ENCODE measurements around the gene CELSR3. TPM values are rescaled to one million over a fixed set of nuclear protein-coding genes. Genes with fewer than 3 reads are reported as not detected.

The CELSR3 gene
- total RNA-seq, 6 donors from 2014 or later, result 0.76 to 10.5 (median 1.5) TPM

DNA sequence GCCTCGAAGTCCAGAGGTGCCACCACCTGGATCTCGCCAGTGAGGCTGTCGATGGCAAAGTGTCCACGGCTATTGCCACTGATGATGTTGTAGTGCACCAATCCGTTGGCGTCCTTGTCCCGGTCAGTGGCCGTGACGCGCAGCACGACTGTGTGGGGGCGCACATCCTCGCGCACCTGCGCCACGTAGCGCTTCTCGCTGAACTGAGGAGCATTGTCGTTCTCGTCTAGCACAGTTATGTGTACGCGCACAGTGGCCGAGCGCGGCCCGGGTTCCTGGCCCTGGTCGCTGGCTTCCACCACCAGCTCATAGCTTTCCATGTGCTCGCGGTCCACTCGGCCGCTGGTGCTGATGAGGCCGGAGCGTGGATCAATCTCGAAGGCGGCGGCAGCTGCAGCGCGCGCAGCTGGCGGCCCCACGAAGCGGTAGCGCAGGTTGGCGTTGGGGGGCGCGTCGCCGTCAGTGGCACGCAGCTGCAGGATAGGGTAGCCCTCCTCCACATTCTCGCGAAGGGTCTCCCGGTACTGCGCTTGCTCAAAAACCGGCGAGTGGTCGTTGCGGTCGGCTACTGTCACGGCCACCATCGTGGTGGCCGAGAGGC is 1.8 kb downstream of the CELSR3 start:
- H3K27me3 ChIP-seq, result peaks cover 0 to 33% (median 8%) of the 10 kb centered on the region in 4 donors
- no peak overlapping the region for H3K27ac ChIP-seq
- H3K4me3 ChIP-seq, result peak overlapping the region in 2 of 4 donors; percentile 21 to 45
- DNase-seq (peak in 1 of 2 donors; percentile 85), ATAC-seq (ENCODE audit: low FRiP score in 2 of 2) (no peak)
- no peaks in the 10 kb centered on the region for H3K36me3 ChIP-seq
- H3K4me1 ChIP-seq, result peaks cover 20 to 51% (median 39%) of the 10 kb centered on the region in 4 donors
- 68 to 90% methylated on average over 22 to 40 of the region's 61 CpGs for WGBS, 2 donors
- no peaks in the 10 kb centered on the region for H3K9me3 ChIP-seq
- TF ChIP-seq, protein P1, sequence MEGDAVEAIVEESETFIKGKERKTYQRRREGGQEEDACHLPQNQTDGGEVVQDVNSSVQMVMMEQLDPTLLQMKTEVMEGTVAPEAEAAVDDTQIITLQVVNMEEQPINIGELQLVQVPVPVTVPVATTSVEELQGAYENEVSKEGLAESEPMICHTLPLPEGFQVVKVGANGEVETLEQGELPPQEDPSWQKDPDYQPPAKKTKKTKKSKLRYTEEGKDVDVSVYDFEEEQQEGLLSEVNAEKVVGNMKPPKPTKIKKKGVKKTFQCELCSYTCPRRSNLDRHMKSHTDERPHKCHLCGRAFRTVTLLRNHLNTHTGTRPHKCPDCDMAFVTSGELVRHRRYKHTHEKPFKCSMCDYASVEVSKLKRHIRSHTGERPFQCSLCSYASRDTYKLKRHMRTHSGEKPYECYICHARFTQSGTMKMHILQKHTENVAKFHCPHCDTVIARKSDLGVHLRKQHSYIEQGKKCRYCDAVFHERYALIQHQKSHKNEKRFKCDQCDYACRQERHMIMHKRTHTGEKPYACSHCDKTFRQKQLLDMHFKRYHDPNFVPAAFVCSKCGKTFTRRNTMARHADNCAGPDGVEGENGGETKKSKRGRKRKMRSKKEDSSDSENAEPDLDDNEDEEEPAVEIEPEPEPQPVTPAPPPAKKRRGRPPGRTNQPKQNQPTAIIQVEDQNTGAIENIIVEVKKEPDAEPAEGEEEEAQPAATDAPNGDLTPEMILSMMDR (IDR thresholded peaks at IDR 0.05), result no peak
- TF ChIP-seq EP300 (IDR thresholded peaks at IDR 0.05) (no peak), POLR2A (IDR thresholded peaks at IDR 0.05) (no peak), POLR2AphosphoS5 (IDR thresholded peaks at IDR 0.05) (no peak)

DNA sequence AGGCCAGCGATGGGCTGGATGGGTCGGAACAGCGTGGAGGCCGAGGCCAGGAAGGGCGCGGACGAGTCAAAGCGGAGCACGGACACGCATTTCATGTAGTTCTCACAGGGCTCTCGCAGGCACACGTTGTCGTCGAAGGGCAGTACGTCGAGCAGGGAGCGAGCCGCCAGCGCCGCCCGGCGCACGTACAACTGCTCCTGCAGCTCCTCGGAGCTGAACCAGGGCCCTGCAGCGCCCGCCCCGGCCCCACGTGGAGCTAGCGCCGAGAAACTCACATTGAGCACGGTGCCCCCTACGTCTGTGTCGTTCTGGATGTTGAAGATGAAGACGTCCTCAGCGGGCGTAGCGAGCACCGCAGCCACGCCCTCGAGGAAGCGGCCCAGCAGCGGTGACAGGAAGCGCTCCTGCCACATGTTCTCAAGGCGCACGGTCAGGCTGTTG is 5.8 kb downstream of the CELSR3 start:
- peak in 1 of 2 donors; percentile 89 for DNase-seq
- Histone ChIP-seq H3K4me3 (peak overlapping the region in 3 of 4 donors; percentile 68 to 74 (median 68)), H3K9me3 (no peaks in the 10 kb centered on the region), H3K36me3 (no peaks in the 10 kb centered on the region), H3K27ac (peak overlapping the region in 3 of 4 donors; percentile 75 to 84 (median 80)), H3K27me3 (peaks cover 0 to 17% (median under 1%) of the 10 kb centered on the region in 4 donors), H3K4me1 (peaks cover 10 to 31% (median 25%) of the 10 kb centered on the region in 4 donors)
- WGBS, 2 donors, result 58 to 61% methylated on average over 12 to 44 of the region's 45 CpGs
- no peak for TF ChIP-seq EP300 (IDR thresholded peaks at IDR 0.05)
- TF ChIP-seq, protein P1 (IDR thresholded peaks at IDR 0.05), result no peak
- no peak for TF ChIP-seq POLR2AphosphoS5 (IDR thresholded peaks at IDR 0.05)
- TF ChIP-seq POLR2A (IDR thresholded peaks at IDR 0.05), result no peak
- ATAC-seq (ENCODE audit: low FRiP score in 2 of 2), result no peak

DNA sequence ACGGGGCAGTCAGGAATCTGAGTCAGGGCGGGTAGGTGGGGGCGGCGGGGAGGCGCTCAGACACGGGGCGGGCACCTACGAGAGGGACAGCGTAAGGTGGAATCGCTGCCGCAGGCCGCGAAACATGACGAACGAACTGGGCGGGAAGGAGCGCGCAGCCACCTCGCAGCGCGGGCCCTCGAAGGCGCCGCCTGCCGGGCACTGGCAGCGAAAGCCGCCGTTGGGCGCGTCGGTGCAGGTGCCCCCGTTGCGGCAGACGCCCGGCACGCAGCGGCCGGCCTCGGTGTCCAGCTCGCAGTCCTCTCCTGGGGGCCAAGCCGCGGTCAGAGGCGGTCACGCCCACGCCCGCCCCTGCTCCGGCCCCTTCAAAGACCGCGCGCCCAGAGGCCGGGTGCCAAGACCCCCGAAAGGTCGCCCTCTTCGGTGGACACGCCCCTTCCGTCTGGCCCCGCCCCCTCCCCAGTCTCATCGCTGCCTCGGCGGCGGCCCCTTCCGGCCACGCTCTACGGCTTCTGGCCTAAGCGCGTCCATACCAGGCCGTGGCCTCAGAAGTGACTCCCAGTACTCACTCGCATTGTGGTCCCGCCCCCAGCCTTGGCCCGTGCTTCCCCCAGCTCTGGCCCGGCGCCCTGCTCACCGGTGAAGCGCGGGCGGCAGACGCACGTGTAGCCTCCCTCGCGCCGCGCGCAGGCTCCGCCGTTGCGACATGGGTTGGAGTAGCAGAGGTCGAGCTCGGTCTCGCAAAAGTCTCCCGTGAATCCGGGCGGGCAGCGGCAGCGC is 6.4 kb downstream of the CELSR3 start:
- 0 to 11% methylated on average over 28 to 36 of the region's 94 CpGs for WGBS, 2 donors
- no peaks in the 10 kb centered on the region for H3K9me3 ChIP-seq
- H3K27me3 ChIP-seq, result peaks cover 0 to 12% (median 0%) of the 10 kb centered on the region in 4 donors
- no peak for TF ChIP-seq POLR2AphosphoS5 (IDR thresholded peaks at IDR 0.05)
- TF ChIP-seq, protein P1 (IDR thresholded peaks at IDR 0.05), result peak; percentile 54 to 94 (median 90)
- peak in 2 of 4 donors; percentile 27 to 33 for TF ChIP-seq POLR2A (IDR thresholded peaks at IDR 0.05)
- H3K4me1 ChIP-seq, result peaks cover 7 to 25% (median 19%) of the 10 kb centered on the region in 4 donors
- peak; percentile 91 to 96 for DNase-seq
- peak overlapping the region; percentile 62 to 84 (median 78) for H3K27ac ChIP-seq
- peak overlapping the region; percentile 21 to 74 (median 68) for H3K4me3 ChIP-seq
- ATAC-seq (ENCODE audit: low FRiP score in 2 of 2), result peak; percentile 91 to 95
- no peaks in the 10 kb centered on the region for H3K36me3 ChIP-seq

DNA sequence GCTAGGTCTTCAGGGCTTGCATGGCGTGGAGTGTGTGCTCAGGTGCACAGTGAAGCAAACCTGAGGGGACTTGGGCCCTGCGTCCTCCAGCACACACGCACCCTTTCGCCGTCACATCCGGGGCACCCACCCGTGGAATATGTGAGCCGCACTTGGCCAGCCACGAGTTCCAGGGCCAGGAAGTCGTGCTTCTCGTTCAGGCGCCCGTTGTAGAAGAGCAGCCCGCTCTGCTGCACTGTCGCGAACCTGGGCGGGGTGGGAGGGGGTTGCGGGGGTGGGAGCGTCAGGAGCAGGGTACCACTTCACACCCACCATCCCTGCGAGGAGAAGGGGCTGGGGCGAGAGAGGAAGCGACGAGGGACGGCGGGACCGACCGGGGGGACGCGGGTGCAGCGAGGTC is 7.1 kb downstream of the CELSR3 start:
- H3K36me3 ChIP-seq, result no peaks in the 10 kb centered on the region
- peak in 1 of 2 donors; percentile 0 for ATAC-seq (ENCODE audit: low FRiP score in 2 of 2)
- peaks cover 0 to 6% (median 0%) of the 10 kb centered on the region in 4 donors for H3K27me3 ChIP-seq
- H3K9me3 ChIP-seq, result no peaks in the 10 kb centered on the region
- no CpG with 5 or more reads among the region's 30 CpGs for WGBS, 2 donors
- peaks cover 7 to 21% (median 16%) of the 10 kb centered on the region in 4 donors for H3K4me1 ChIP-seq
- peak overlapping the region; percentile 21 to 74 (median 68) for H3K4me3 ChIP-seq
- H3K27ac ChIP-seq, result peak overlapping the region; percentile 62 to 84 (median 78)
- TF ChIP-seq, protein P1 (IDR thresholded peaks at IDR 0.05), result no peak
- DNase-seq, result peak in 1 of 2 donors; percentile 42
